ENCODE data around the gene LRRC2.
A peak's percentile ranks its signal among the peaks of the same experiment; 100 is the strongest.
"Not testable (repeated sequence)": the region's sequence is repeated elsewhere in the genome, so short reads cannot be mapped to it uniquely, and the experiment has no call there.

The LRRC2 gene

DNA sequence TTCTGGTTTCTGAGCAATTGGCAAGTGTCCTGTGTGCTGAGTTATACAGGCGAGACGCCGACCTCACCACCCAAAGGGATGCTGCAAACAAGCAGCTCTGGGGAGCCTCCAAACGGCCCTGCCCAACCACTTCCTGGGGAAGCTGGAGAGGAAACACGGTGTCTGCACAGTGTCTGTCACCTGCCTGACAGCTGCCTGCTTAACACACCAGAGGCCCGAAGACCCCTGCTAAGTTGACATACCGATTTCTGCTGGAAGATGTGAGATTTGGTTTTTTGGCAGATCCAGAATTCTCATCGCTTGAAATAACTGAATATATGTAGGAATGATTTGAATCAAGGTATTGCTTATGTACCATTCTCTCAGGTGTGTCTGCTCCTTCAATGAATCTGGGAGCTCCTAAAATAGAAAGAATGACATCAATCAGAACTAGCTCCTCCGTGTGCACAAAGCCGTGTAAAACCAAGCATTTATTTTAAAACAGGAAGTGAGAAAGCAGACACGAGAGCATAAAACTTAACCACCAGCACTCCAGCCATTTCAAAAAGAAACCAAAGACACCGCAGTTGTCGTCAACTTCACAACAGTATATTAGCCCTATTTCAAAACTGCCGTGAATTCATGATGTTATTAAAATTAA is 27.2 kb downstream of the LRRC2 start:
- no peak for TF ChIP-seq POLR2A (IDR thresholded peaks at IDR 0.05; ENCODE audit: low read length)
- no peak for DNase-seq

DNA sequence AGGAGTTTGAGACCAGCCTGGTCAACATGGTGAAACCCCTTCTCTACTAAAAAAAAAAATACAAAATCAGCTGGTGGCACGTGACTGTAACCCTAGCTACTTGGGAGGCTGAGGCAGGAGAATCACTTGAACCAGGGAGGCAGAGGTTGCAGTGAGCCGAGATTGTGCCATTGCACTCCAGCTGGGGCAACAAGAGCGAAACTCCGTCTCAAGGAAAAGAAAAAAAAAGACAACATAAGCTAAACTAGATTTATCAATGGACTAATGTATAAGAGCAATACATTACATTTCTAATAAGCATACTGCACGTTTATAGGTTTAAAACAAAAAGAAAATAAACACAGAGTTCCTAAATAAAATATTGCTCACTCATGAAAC is 27.7 kb downstream of the LRRC2 start:
- not testable (repeated sequence) for DNase-seq

- no peak for DNase-seq
- TF ChIP-seq GATA1 (IDR thresholded peaks at IDR 0.05; ENCODE audit: low read depth, low read length) (no peak), POLR2A (IDR thresholded peaks at IDR 0.05; ENCODE audit: low read length) (no peak)
Observed at GRCh38 chr3:46537779-46538178, 28.3 kb downstream of the LRRC2 start.

- TF ChIP-seq GATA1 (IDR thresholded peaks at IDR 0.05; ENCODE audit: low read depth, low read length), result no peak
- no peak for TF ChIP-seq POLR2A (IDR thresholded peaks at IDR 0.05; ENCODE audit: low read length)
- DNase-seq, result no peak
Observed at GRCh38 chr3:46537316-46537715, 28.8 kb downstream of the LRRC2 start.

- no peak for DNase-seq
- TF ChIP-seq POLR2A (IDR thresholded peaks at IDR 0.05; ENCODE audit: low read length), result no peak
Observed at GRCh38 chr3:46536758-46537157, 29.3 kb downstream of the LRRC2 start.

- TF ChIP-seq GATA1 (IDR thresholded peaks at IDR 0.05; ENCODE audit: low read depth, low read length) (no peak), POLR2A (IDR thresholded peaks at IDR 0.05; ENCODE audit: low read length) (no peak)
- DNase-seq, result no peak
Observed at GRCh38 chr3:46535746-46536145, 30.4 kb downstream of the LRRC2 start.

GRCh38 chr3:46533091-46533490 is 33.0 kb downstream of the LRRC2 start:
- TF ChIP-seq POLR2A (IDR thresholded peaks at IDR 0.05; ENCODE audit: low read length) (no peak), GATA1 (IDR thresholded peaks at IDR 0.05; ENCODE audit: low read depth, low read length) (no peak)
- no peak for DNase-seq

DNA sequence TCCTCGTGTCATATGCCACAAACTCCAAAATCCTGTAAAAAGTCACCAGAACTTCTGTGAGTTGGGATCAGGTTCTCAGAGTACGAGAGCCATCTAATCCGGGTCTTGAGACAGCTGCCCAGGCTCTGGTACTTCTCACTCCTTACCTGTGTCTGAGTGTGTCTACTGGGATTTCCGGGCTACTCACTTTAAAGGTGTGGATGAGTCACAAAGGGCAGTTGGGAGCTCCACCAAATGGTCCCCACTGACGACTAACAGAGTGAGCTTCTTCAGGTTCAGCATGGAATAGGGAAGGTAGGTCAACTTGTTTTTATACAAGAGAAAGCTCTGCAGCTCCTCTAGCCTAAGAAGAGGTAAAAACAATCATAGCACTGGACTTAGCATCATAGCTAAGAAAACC is 38.9 kb downstream of the LRRC2 start:
- DNase-seq, result no peak
- no peak for TF ChIP-seq POLR2A (IDR thresholded peaks at IDR 0.05; ENCODE audit: low read length)
- TF ChIP-seq GATA1 (IDR thresholded peaks at IDR 0.05; ENCODE audit: low read depth, low read length), result no peak

GRCh38 chr3:46524832-46525231 is 41.3 kb downstream of the LRRC2 start:
- no peak for DNase-seq
- TF ChIP-seq GATA1 (IDR thresholded peaks at IDR 0.05; ENCODE audit: low read depth, low read length) (no peak), POLR2A (IDR thresholded peaks at IDR 0.05; ENCODE audit: low read length) (no peak)

DNA sequence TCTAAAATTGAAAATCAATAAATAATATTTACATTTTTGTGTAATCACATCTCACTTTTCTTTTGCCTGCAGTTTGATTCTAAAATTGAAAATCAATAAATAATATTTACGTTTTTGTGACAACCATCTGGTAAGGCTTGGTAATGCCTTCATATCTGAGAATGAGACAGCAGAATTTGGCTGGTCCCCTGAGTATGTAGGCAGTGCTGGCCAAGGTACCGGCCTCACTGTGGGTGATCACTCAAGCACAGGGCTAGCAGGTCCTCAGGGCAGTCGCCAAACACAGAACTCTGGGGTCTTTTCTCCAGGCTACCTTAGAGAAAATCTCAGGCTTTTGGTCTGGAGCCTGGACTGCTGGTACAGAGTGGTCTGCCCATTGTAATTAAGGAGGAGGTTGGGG is 42.1 kb downstream of the LRRC2 start:
- no peak for TF ChIP-seq POLR2A (IDR thresholded peaks at IDR 0.05; ENCODE audit: low read length)
- no peak for TF ChIP-seq GATA1 (IDR thresholded peaks at IDR 0.05; ENCODE audit: low read depth, low read length)
- DNase-seq, result peak; percentile 41 to 56

GRCh38 chr3:46523556-46523955 is 42.5 kb downstream of the LRRC2 start:
- TF ChIP-seq POLR2A (IDR thresholded peaks at IDR 0.05; ENCODE audit: low read length), result no peak
- TF ChIP-seq GATA1 (IDR thresholded peaks at IDR 0.05; ENCODE audit: low read depth, low read length), result no peak
- DNase-seq, result no peak

- not testable (repeated sequence) for DNase-seq
Observed at GRCh38 chr3:46522201-46522600, 43.9 kb downstream of the LRRC2 start.

GRCh38 chr3:46521096-46521495 is 45.0 kb downstream of the LRRC2 start:
- DNase-seq, result no peak
- no peak for TF ChIP-seq GATA1 (IDR thresholded peaks at IDR 0.05; ENCODE audit: low read depth, low read length)
- TF ChIP-seq POLR2A (IDR thresholded peaks at IDR 0.05; ENCODE audit: low read length), result no peak

DNA sequence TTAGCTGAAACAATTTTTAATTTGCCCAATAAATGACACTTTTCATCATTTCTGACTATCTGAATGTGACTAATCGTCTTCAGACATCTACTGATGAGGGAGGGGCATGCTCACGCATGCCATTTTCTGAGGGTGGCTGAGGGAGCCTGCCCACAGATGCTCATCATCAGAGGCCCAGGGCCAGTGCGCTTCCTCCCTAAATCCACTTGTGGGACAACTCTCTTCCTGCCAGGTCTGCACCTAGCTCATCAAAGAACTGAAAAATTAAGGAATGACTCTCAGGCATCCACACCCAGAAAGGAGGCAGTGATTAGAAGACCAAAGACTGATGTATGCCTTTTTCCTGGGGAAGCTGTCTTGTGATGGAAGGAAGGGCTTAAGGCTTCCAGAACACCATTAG is 45.6 kb downstream of the LRRC2 start:
- no peak for DNase-seq
- TF ChIP-seq POLR2A (IDR thresholded peaks at IDR 0.05; ENCODE audit: low read length), result no peak
- no peak for TF ChIP-seq GATA1 (IDR thresholded peaks at IDR 0.05; ENCODE audit: low read depth, low read length)

GRCh38 chr3:46519952-46520351 is 46.1 kb downstream of the LRRC2 start:
- no peak for TF ChIP-seq POLR2A (IDR thresholded peaks at IDR 0.05; ENCODE audit: low read length)
- no peak for TF ChIP-seq GATA1 (IDR thresholded peaks at IDR 0.05; ENCODE audit: low read depth, low read length)
- DNase-seq, result no peak

GRCh38 chr3:46517784-46518181 is 48.3 kb downstream of the LRRC2 start:
- no peak for DNase-seq
- TF ChIP-seq POLR2A (IDR thresholded peaks at IDR 0.05; ENCODE audit: low read length) (no peak), GATA1 (IDR thresholded peaks at IDR 0.05; ENCODE audit: low read depth, low read length) (no peak)

Measured in erythroblast (primary cell).